Psoas muscle (tissue), 8 donors: ENCODE data around the gene OGDHL. TPM values are rescaled to one million over a fixed set of nuclear protein-coding genes. Genes with fewer than 3 reads are reported as not detected.
"Not testable (repeated sequence)": the region's sequence is repeated elsewhere in the genome, so short reads cannot be mapped to it uniquely, and the experiment has no call there.

Experiments
- ATAC-seq, 4 donors: fragments of 200-7000 bp; cut with Tn5 transposase; one replicate each; pipeline ENCODE4 v1.9.1; 2020; ENCODE audit warnings: moderate library complexity in 3 of 4, mild to moderate bottlenecking in 2 of 4
- DNase-seq, 2 donors: peaks; one replicate each; pipeline ENCODE4 v3.0.0-alpha.2; 2020
- H3K27ac ChIP-seq: fragments of 200-600 bp; one replicate; pipeline ENCODE4 v1.8.0; 2022
- H3K27me3 ChIP-seq, 3 donors: fragments of 200-600 bp in 1 of 3; one replicate each; pipeline versions ENCODE4 v1.6.1 to v1.8.0; 2013 to 2022; ENCODE audit warnings: low read length in 2 of 3, mild to moderate bottlenecking in 2 of 3, moderate library complexity in 1 of 3; ENCODE audit not compliant: insufficient read depth in 3 of 3
- H3K36me3 ChIP-seq, 2 donors: fragments of 200-600 bp in 1 of 2; one replicate each; pipeline versions ENCODE4 v1.6.1 to v1.8.0; 2013 to 2022; ENCODE audit warnings: low read depth in 1 of 2, mild to moderate bottlenecking in 1 of 2, moderate library complexity in 1 of 2; ENCODE audit not compliant: insufficient read depth in 1 of 2
- H3K4me1 ChIP-seq: fragments of 200-600 bp; one replicate; pipeline ENCODE4 v1.8.0; 2022
- H3K4me3 ChIP-seq: fragments of 200-600 bp; one replicate; pipeline ENCODE4 v1.8.0; 2022; ENCODE audit warnings: mild to moderate bottlenecking
- H3K9me3 ChIP-seq: fragments of 200-600 bp; one replicate; pipeline ENCODE4 v1.8.0; 2022
- WGBS, 3 donors: extraction: QIAGEN DNeasy Blood & Tissue Kit; methylation state at CpG; one replicate each; pipeline versions ENCODE4 v1.1.6 to v1.1.7; 2013; 5-methylcytosine and 5-hydroxymethylcytosine counted together
- intact Hi-C, 2 donors: fragments of 100-400 bp; cut with DNase I; formaldehyde crosslinking; loops; one replicate each; pipeline versions ENCODE4 v1.11.0 to v1.14.2; 2022
- polyA plus RNA-seq, 3 donors: library from polyadenylated mRNA; stranded (reverse); fragments of 200-250 nt; gene quantifications; one replicate each; pipeline ENCODE4 v1.2.3, GENCODE V29; 2013
- total RNA-seq, 4 donors: library from RNA; stranded (reverse); fragmentation: NEBNext Ultra II Directional in 2 of 4; extraction: Animal tissue kit (Norgen Biotek cat#: 25700) in 2 of 4; gene quantifications; one replicate each; pipeline versions ENCODE4 v1.2.1 to v1.2.4, GENCODE V29; 2021 to 2023
- TF ChIP-seq, protein P1 (sequence below): fragments of 200-600 bp; IDR thresholded peaks from one replicate; pipeline ENCODE4 v1.8.0; 2022; ENCODE audit warnings: antibody characterized with exemption
- donor health status: healthy with polysubstance abuse.
- donor health status: DM: no; HTN: no; CAD: no; lungs with moderate emphysema.
- donor health status: Bipolar disorder and iron deficiency.
- donor health status: healthy.
- donor health status: DM: yes; HTN: yes; CAD: no.
- donor health status: DM: no; HTN: no; CAD: no.
- donor health status: DM: no; HTN: no; CAD: no.
- donor health status: DM: yes; HTN: yes; CAD: no.

Gene OGDHL
- total and polyA plus RNA-seq, 7 donors: 0.01 to 0.32 (median 0.09) TPM; not detected in 3

GRCh38 chr10:49775014-49775413 is 12.9 kb upstream of the OGDHL start:
- Histone ChIP-seq H3K4me1 (no peaks in the 10 kb centered on the region), H3K4me3 (no peak overlapping the region), H3K27me3 (peaks cover 0 to 9% (median 4%) of the 10 kb centered on the region in 3 donors), H3K9me3 (no peaks in the 10 kb centered on the region), H3K27ac (no peak overlapping the region), H3K36me3 (no peaks in the 10 kb centered on the region)
- ATAC-seq: no peak
- 58 to 66% (median 66%) methylated on average over 2 of the region's 2 CpGs for WGBS, 3 donors
- DNase-seq: no peak
- intact Hi-C loops: no loop called here
- TF ChIP-seq, protein P1, sequence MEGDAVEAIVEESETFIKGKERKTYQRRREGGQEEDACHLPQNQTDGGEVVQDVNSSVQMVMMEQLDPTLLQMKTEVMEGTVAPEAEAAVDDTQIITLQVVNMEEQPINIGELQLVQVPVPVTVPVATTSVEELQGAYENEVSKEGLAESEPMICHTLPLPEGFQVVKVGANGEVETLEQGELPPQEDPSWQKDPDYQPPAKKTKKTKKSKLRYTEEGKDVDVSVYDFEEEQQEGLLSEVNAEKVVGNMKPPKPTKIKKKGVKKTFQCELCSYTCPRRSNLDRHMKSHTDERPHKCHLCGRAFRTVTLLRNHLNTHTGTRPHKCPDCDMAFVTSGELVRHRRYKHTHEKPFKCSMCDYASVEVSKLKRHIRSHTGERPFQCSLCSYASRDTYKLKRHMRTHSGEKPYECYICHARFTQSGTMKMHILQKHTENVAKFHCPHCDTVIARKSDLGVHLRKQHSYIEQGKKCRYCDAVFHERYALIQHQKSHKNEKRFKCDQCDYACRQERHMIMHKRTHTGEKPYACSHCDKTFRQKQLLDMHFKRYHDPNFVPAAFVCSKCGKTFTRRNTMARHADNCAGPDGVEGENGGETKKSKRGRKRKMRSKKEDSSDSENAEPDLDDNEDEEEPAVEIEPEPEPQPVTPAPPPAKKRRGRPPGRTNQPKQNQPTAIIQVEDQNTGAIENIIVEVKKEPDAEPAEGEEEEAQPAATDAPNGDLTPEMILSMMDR: no peak

DNA sequence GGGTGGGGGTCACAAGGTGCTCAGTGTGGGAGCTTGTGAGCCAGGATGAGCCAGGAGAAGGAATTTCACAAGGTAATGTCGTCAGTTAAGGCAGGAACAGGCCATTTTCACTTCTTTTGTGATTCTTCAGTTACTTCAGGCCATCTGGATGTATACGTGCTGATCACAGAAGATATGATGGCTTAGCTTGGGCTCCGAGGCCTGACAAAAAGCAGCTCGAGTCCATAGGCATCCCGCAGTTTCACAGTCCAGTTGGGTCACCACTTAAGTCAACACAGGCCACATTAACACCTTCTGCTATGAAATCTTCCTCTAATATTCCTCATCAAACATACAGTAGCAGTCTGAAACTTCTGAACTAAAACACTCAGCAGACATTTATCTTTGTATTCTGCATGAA is 10.8 kb upstream of the OGDHL start:
- intact Hi-C loops, H3K27ac ChIP-seq, H3K4me1 ChIP-seq, H3K9me3 ChIP-seq, ATAC-seq, DNase-seq, H3K4me3 ChIP-seq, H3K36me3 ChIP-seq: not testable (repeated sequence)
- H3K27me3 ChIP-seq: peaks cover 4 to 23% (median 11%) of the 10 kb centered on the region in 3 donors
- WGBS, 3 donors: 36 to 42% (median 40%) methylated on average over 5 of the region's 5 CpGs

- H3K27ac ChIP-seq, H3K4me3 ChIP-seq, intact Hi-C loops, H3K9me3 ChIP-seq, DNase-seq, H3K36me3 ChIP-seq, H3K4me1 ChIP-seq, ATAC-seq: not testable (repeated sequence)
- 37 to 38% (median 37%) methylated on average over 11 of the region's 11 CpGs for WGBS, 3 donors
- H3K27me3 ChIP-seq: peaks cover 4 to 36% (median 11%) of the 10 kb centered on the region in 3 donors
These were observed 8.9 kb upstream of the OGDHL start for GRCh38 chr10:49771046-49771445.

DNA sequence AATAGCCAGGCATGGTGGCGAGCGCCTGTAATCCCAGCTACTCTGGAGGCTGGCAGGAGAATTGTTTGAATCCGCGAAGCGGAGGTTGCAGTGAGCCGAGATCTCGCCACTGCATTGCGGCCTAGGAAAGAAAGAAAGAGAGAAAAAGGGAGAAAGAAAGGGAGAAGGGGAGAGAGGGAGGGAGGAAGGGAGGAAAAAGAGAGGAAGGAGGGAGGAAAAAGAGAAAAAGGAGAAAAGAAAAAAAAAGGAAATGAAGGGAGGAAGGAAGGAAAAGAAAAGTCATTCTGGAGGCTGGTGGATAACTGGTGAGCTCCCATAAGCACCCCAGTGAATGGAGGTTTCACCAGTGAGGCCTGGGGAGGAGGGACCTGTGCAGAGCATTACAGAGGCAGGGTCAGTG is 7.6 kb upstream of the OGDHL start:
- intact Hi-C loops: no loop called here
- no peak for ATAC-seq
- peaks cover 0 to 47% (median 11%) of the 10 kb centered on the region in 3 donors for H3K27me3 ChIP-seq
- no peak overlapping the region for H3K27ac ChIP-seq
- TF ChIP-seq, protein P1: no peak
- H3K4me3 ChIP-seq: no peak overlapping the region
- no peak for DNase-seq
- H3K9me3 ChIP-seq: no peaks in the 10 kb centered on the region
- no peaks in the 10 kb centered on the region for H3K4me1 ChIP-seq
- WGBS, 3 donors: 96% methylated on average over 8 of the region's 8 CpGs
- no peaks in the 10 kb centered on the region for H3K36me3 ChIP-seq

DNA sequence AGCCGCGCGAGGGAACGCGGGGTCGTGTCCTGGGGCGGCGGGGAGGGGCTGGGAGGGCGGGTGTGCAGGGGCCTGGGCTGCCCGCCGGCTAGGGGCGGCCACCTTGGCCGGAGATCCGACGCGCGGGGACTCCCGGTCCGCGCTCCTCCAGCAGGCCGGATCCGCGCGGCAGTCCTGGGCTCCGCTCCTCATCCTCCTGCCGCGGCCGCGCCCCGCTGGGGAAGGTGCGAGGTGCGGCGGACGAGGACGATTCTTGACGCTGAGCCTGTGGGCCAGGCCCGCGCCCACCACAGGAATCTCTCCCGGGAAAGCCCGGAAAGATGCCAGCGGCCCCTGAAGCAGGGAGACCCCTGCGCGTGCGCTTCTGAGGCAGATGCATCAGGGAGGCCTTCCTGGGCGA is 6.6 kb upstream of the OGDHL start:
- TF ChIP-seq, protein P1: no peak
- Histone ChIP-seq H3K27ac (no peak overlapping the region), H3K36me3 (no peaks in the 10 kb centered on the region), H3K4me3 (no peak overlapping the region), H3K27me3 (peaks cover 0 to 48% (median 11%) of the 10 kb centered on the region in 3 donors), H3K4me1 (no peaks in the 10 kb centered on the region), H3K9me3 (no peaks in the 10 kb centered on the region)
- intact Hi-C loops: no loop called here
- DNase-seq: no peak
- ATAC-seq: no peak
- 3 to 4% (median 4%) methylated on average over 43 to 45 of the region's 45 CpGs for WGBS, 3 donors

GRCh38 chr10:49768329-49768728 is 6.2 kb upstream of the OGDHL start:
- Histone ChIP-seq H3K4me3 (no peak overlapping the region), H3K27me3 (peaks cover 0 to 52% (median 14%) of the 10 kb centered on the region in 3 donors), H3K36me3 (no peaks in the 10 kb centered on the region), H3K4me1 (no peaks in the 10 kb centered on the region), H3K27ac (no peak overlapping the region), H3K9me3 (no peaks in the 10 kb centered on the region)
- intact Hi-C loops: no loop called here
- DNase-seq (no peak), ATAC-seq (no peak)
- 2 to 3% (median 3%) methylated on average over 35 to 38 of the region's 38 CpGs for WGBS, 3 donors
- TF ChIP-seq, protein P1: no peak
